Panc1 (cell line): ENCODE data around the gene PHPT1. TPM values are rescaled to one million over a fixed set of nuclear protein-coding genes. Genes with fewer than 3 reads are reported as not detected.

ENCODE experiments used
- ATAC-seq: fragments of 200-7000 bp; cut with Tn5 transposase; 2 replicates; pipeline ENCODE4 v1.9.1; 2020; ENCODE audit warnings: mild to moderate bottlenecking, moderate library complexity
- BruUV-seq: library from RNA; stranded (reverse); fragments of 400-500 nt; replicated peaks from 2 replicates; lab custom pipeline; 2021; lab: Mats Ljungman, UMichigan
- CTCF ChIA-PET: fragments of 300-600 bp; sonication (Branson Sonifier 250); formaldehyde crosslinking; loops from one replicate; lab custom pipeline; 2022; ENCODE audit warnings: antibody characterized with exemption; lab: Charles Lee
- POLR2A ChIA-PET: fragments of 300-600 bp; sonication (Branson Sonifier 250); formaldehyde crosslinking; loops from one replicate; lab custom pipeline; 2022; ENCODE audit warnings: antibody characterized with exemption; lab: Charles Lee
- DNase-seq: peaks from one replicate; pipeline ENCODE4 v3.0.0-alpha.2; 2010; ENCODE audit warnings: low read depth, low spot score
- H3K27ac ChIP-seq: 2 replicates; pipeline ENCODE4 v1.5.1; 2011; ENCODE audit warnings: mild to moderate bottlenecking, low read length, inconsistent platforms
- H3K27me3 ChIP-seq: fragments of 200-500 bp; sonication (Bioruptor generic); 2 replicates; pipeline ENCODE4 v1.6.0; 2014; ENCODE audit warnings: low read length, inconsistent platforms; ENCODE audit not compliant: control insufficient read depth, insufficient read depth
- H3K36me3 ChIP-seq: fragments of 200-500 bp; sonication (Bioruptor generic); 2 replicates; pipeline ENCODE4 v1.5.1; 2014; ENCODE audit warnings: inconsistent platforms, mild to moderate bottlenecking, low read length, moderate library complexity; ENCODE audit not compliant: control insufficient read depth, insufficient read depth
- H3K4me1 ChIP-seq: 2 replicates; pipeline ENCODE4 v1.5.1; 2011; ENCODE audit warnings: inconsistent platforms, mild to moderate bottlenecking, low read length, moderate library complexity; ENCODE audit not compliant: control insufficient read depth, insufficient read depth
- H3K4me3 ChIP-seq, 2 experiments: 2 replicates each; pipeline ENCODE4 v1.5.1; 2011 to 2012; ENCODE audit warnings: low read depth in 2 of 2, low read length in 2 of 2, mild to moderate bottlenecking in 2 of 2, inconsistent platforms in 1 of 2, moderate library complexity in 1 of 2
- H3K9me3 ChIP-seq: fragments of 200-500 bp; sonication (Bioruptor generic); 2 replicates; pipeline ENCODE4 v1.5.1; 2014; ENCODE audit warnings: low read depth, mild to moderate bottlenecking, inconsistent platforms, low read length, moderate library complexity; ENCODE audit not compliant: control insufficient read depth, insufficient read depth
- CTCF ChIP-seq: fragments of 450-650 bp; IDR thresholded peaks from 2 replicates; pipeline ENCODE4 v1.5.1; 2017; ENCODE audit warnings: mild to moderate bottlenecking
- POLR2AphosphoS5 ChIP-seq: IDR thresholded peaks from 2 replicates; pipeline ENCODE4 v1.6.1; 2012; ENCODE audit warnings: mild to moderate bottlenecking, low read depth, low read length, moderate library complexity
- REST ChIP-seq, 2 experiments: IDR thresholded peaks; 2 replicates each; pipeline ENCODE4 v1.6.1; 2011 to 2012; ENCODE audit warnings: low read depth in 2 of 2, control low read depth in 1 of 2, low read length in 1 of 2, mild to moderate bottlenecking in 1 of 2, moderate library complexity in 1 of 2; ENCODE audit not compliant: insufficient read depth in 1 of 2
- SIN3A ChIP-seq: IDR thresholded peaks from 2 replicates; pipeline ENCODE4 v1.6.1; 2012; ENCODE audit warnings: low read depth, mild to moderate bottlenecking, low read length, moderate library complexity, borderline replicate concordance; ENCODE audit not compliant: insufficient read depth
- TCF7L2 ChIP-seq: IDR thresholded peaks from 2 replicates; pipeline ENCODE4 v1.6.1; 2011; ENCODE audit warnings: mild to moderate bottlenecking, low read depth, low read length, inconsistent platforms
- in situ Hi-C: cut with HindIII; loops from 2 replicates; pipeline ENCODE4 v1.10.0; 2016; ENCODE audit warnings: low sequenced_read_pairs, low pct_unique_long_range_greater_than_20kb
- intact Hi-C: fragments of 100-400 bp; cut with micrococcal nuclease; formaldehyde crosslinking; loops from one replicate; pipeline ENCODE4 v1.10.0; 2022; ENCODE audit not compliant: unreplicated experiment
- total RNA-seq: library from RNA; stranded (reverse); gene quantifications from one replicate; pipeline ENCODE4 v1.2.1, GENCODE V29; 2021; ENCODE audit not compliant: unreplicated experiment

Gene PHPT1
- total RNA-seq, 1 experiment from 2014 or later, result 204 TPM

GRCh38 chr9:136827794-136828473 lies 21.3 kb upstream of the PHPT1 start:
- POLR2A ChIA-PET, result no interaction called here
- CTCF ChIA-PET, result no interaction called here
- H3K4me1 ChIP-seq, result no peaks in the 10 kb centered on the region
- DNase-seq, result no peak
- H3K27me3 ChIP-seq, result no peaks in the 10 kb centered on the region
- no peaks in the 10 kb centered on the region; the same call in 1 of the 2 replicates for H3K36me3 ChIP-seq
- H3K4me3 ChIP-seq, result no peak overlapping the region
- no peak for TF ChIP-seq TCF7L2
- TF ChIP-seq CTCF, result no peak
- no peak for TF ChIP-seq SIN3A
- no peak for TF ChIP-seq POLR2AphosphoS5
- TF ChIP-seq REST (IDR thresholded peaks at IDR 0.05; ENCODE audit: insufficient read depth in 1 of 2, low read depth in 2 of 2, low read length in 1 of 2), result no peak
- no peak overlapping the region for H3K27ac ChIP-seq
- ATAC-seq, result no peak
- H3K9me3 ChIP-seq, result no peaks in the 10 kb centered on the region
- in situ Hi-C loops, result no loop called here
- BruUV-seq, result no TSS peak
- intact Hi-C loops, result no loop called here

GRCh38 chr9:136828474-136829140 lies 20.6 kb upstream of the PHPT1 start:
- H3K36me3 ChIP-seq, result no peaks in the 10 kb centered on the region; the same call in 1 of the 2 replicates
- CTCF ChIA-PET, result no interaction called here
- H3K27me3 ChIP-seq, result no peaks in the 10 kb centered on the region
- in situ Hi-C loops (no loop called here), intact Hi-C loops (no loop called here)
- BruUV-seq, result no TSS peak
- DNase-seq (no peak), ATAC-seq (no peak)
- POLR2A ChIA-PET, result no interaction called here
- H3K9me3 ChIP-seq, result no peaks in the 10 kb centered on the region
- no peak overlapping the region for H3K4me3 ChIP-seq
- no peak for TF ChIP-seq REST (IDR thresholded peaks at IDR 0.05; ENCODE audit: insufficient read depth in 1 of 2, low read depth in 2 of 2, low read length in 1 of 2)
- no peak for TF ChIP-seq SIN3A
- no peak for TF ChIP-seq POLR2AphosphoS5
- no peak for TF ChIP-seq CTCF
- TF ChIP-seq TCF7L2, result no peak
- H3K4me1 ChIP-seq, result no peaks in the 10 kb centered on the region
- no peak overlapping the region for H3K27ac ChIP-seq
